H54 (cell line): ENCODE measurements around the gene NR2F1.
A peak's percentile ranks its signal among the peaks of the same experiment; 100 is the strongest.

Experiments used
- DNase-seq: peaks from one replicate; pipeline ENCODE4 v3.0.0; 2011; ENCODE audit warnings: low spot score, mixed read lengths; ENCODE audit not compliant: insufficient read length
- FAIRE-seq: peaks from 3 replicates; lab custom pipeline; 2011; peaks lifted over from hg19 to GRCh38; lab: Jason Lieb, UNC
- POLR2A ChIP-seq: IDR thresholded peaks from 2 replicates; pipeline ENCODE4 v1.6.1; 2011; ENCODE audit warnings: low read depth, mild to moderate bottlenecking, low read length

NR2F1 gene

GRCh38 chr5:93611273-93611975, 28.4 kb downstream of the NR2F1 start:
- FAIRE-seq, result no peak
- DNase-seq, result no peak
- TF ChIP-seq POLR2A, result no peak

- no peak for TF ChIP-seq POLR2A
- FAIRE-seq, result peak; percentile 6
- DNase-seq, result no peak
These were observed 29.2 kb downstream of the NR2F1 start for GRCh38 chr5:93611976-93612854.

GRCh38 chr5:93612855-93613243, 29.8 kb downstream of the NR2F1 start:
- DNase-seq (no peak), FAIRE-seq (no peak)
- TF ChIP-seq POLR2A, result no peak

GRCh38 chr5:93616538-93617174, 33.6 kb downstream of the NR2F1 start:
- FAIRE-seq (no peak), DNase-seq (no peak)
- no peak for TF ChIP-seq POLR2A

- TF ChIP-seq POLR2A, result peak; percentile 33; the same call in 1 of the 2 replicates
- DNase-seq (peak; percentile 57), FAIRE-seq (peak; percentile 72)
These were observed 37.7 kb downstream of the NR2F1 start for GRCh38 chr5:93620487-93621326.

GRCh38 chr5:93621327-93621798, 38.3 kb downstream of the NR2F1 start:
- DNase-seq (peak; percentile 69), FAIRE-seq (peak; percentile 95)
- peak; percentile 41 for TF ChIP-seq POLR2A

- DNase-seq (no peak), FAIRE-seq (peak; percentile 68)
- TF ChIP-seq POLR2A, result no peak
These were observed 39.3 kb downstream of the NR2F1 start for GRCh38 chr5:93622240-93622885.

GRCh38 chr5:93623153-93623552, 40.1 kb downstream of the NR2F1 start:
- DNase-seq, result no peak
- no peak for TF ChIP-seq POLR2A
- FAIRE-seq, result no peak

GRCh38 chr5:93626801-93627200, 43.8 kb downstream of the NR2F1 start:
- FAIRE-seq (peak; percentile 60), DNase-seq (no peak)
- no peak for TF ChIP-seq POLR2A

GRCh38 chr5:93632327-93632726, 49.3 kb downstream of the NR2F1 start:
- no peak for DNase-seq
- FAIRE-seq, result no peak
- no peak for TF ChIP-seq POLR2A

GRCh38 chr5:93635991-93636390, 53.0 kb downstream of the NR2F1 start:
- DNase-seq (no peak), FAIRE-seq (no peak)
- no peak for TF ChIP-seq POLR2A

- DNase-seq, result no peak
- FAIRE-seq, result no peak
- no peak for TF ChIP-seq POLR2A
These were observed 53.8 kb downstream of the NR2F1 start for GRCh38 chr5:93636837-93637236.

GRCh38 chr5:93637697-93638096, 54.7 kb downstream of the NR2F1 start:
- no peak for FAIRE-seq
- DNase-seq, result no peak
- TF ChIP-seq POLR2A, result no peak
